K562 (cell line): ENCODE results near the gene SLFNL1. TPM values are rescaled to one million over a fixed set of nuclear protein-coding genes. Genes with fewer than 3 reads are reported as not detected.

Source experiments
- ATAC-seq: fragments of 200-7000 bp; cut with Tn5 transposase; 3 replicates; pipeline ENCODE4 v1.9.1; 2020; ENCODE audit warnings: moderate library complexity
- BruUV-seq: library from RNA; stranded (reverse); fragments of 400-500 nt; replicated peaks from 2 replicates; lab custom pipeline; 2021; lab: Mats Ljungman, UMichigan
- CTCF ChIA-PET: fragments of 300-600 bp; formaldehyde crosslinking; extraction: SDS; loops from one replicate; lab custom pipeline; 2021; ENCODE audit warnings: low intra/inter-chr PET ratio; lab: Yijun Ruan, JAX
- POLR2A ChIA-PET: fragments of 300-600, 350-650 bp; sonication (Branson Sonifier 250); formaldehyde crosslinking; extraction: SDS; loops from one replicate; lab custom pipeline; 2021; ENCODE audit warnings: antibody characterized with exemption, inconsistent platforms; lab: Yijun Ruan, JAX
- DNase-seq, 4 experiments: peaks; one replicate each; pipeline versions ENCODE4 v3.0.0 to v3.0.0-alpha.2; 2011 to 2018; ENCODE audit warnings: low spot score in 3 of 4, mixed read lengths in 3 of 4; ENCODE audit errors: extremely low read depth in 1 of 4
- FAIRE-seq: peaks from 2 replicates; lab custom pipeline; 2011; peaks lifted over from hg19 to GRCh38; lab: Jason Lieb, UNC
- H2AFZ ChIP-seq: 2 replicates; pipeline ENCODE4 v1.6.0; 2011; ENCODE audit warnings: low read depth, low read length, control low read depth, inconsistent platforms
- H3K27ac ChIP-seq: fragments of 200-600 bp; 3 replicates; pipeline ENCODE4 v1.8.0; 2011; ENCODE audit warnings: low read depth, mild to moderate bottlenecking, control low read depth, inconsistent platforms, low read length, moderate library complexity, mixed read lengths; ENCODE audit errors: extremely low read depth
- H3K27me3 ChIP-seq, 2 experiments: fragments of 300-600 bp in 1 of 2; 2 replicates in 1 of 2; 3 replicates in 1 of 2; pipeline versions ENCODE4 v1.6.0 to v1.8.0; 2011; ENCODE audit warnings: inconsistent platforms in 2 of 2, low read length in 2 of 2, mild to moderate bottlenecking in 1 of 2, mixed read lengths in 1 of 2, moderate library complexity in 1 of 2; ENCODE audit not compliant: control insufficient read depth in 2 of 2, insufficient read depth in 2 of 2
- H3K36me3 ChIP-seq: fragments of 300-600 bp; 3 replicates; pipeline ENCODE4 v1.8.0; 2011; ENCODE audit warnings: mild to moderate bottlenecking, low read length, inconsistent platforms; ENCODE audit not compliant: control insufficient read depth, insufficient read depth
- H3K4me1 ChIP-seq, 2 experiments: fragments of 200-600 bp in 1 of 2; replicated peaks in 1 of 2; 2 replicates in 1 of 2; 3 replicates in 1 of 2; pipeline versions ENCODE4 v1.5.1 to v1.8.0; 2011; ENCODE audit warnings: inconsistent platforms in 2 of 2, low read length in 2 of 2, mild to moderate bottlenecking in 1 of 2, mixed read lengths in 1 of 2, moderate library complexity in 1 of 2; ENCODE audit not compliant: control insufficient read depth in 2 of 2, insufficient read depth in 2 of 2
- H3K4me2 ChIP-seq: 2 replicates; pipeline ENCODE4 v1.6.1; 2011; ENCODE audit warnings: low read length, control low read depth, inconsistent platforms, mixed read lengths; ENCODE audit not compliant: insufficient read depth
- H3K4me3 ChIP-seq: fragments of 200-600 bp; sonication (generic), shearing (Covaris generic); 2 replicates; pipeline ENCODE4 v1.5.1; 2016; ENCODE audit warnings: control low read depth, inconsistent platforms
- H3K79me2 ChIP-seq: fragments of 200-600 bp; 3 replicates; pipeline ENCODE4 v1.8.0; 2011; ENCODE audit warnings: low read length, inconsistent platforms; ENCODE audit not compliant: control insufficient read depth, insufficient read depth
- H3K9ac ChIP-seq, 2 experiments: 2 replicates each; pipeline versions ENCODE4 v1.6.0 to v1.6.1; 2011; ENCODE audit warnings: low read depth in 2 of 2, low read length in 2 of 2, control low read depth in 1 of 2, inconsistent platforms in 1 of 2, mild to moderate bottlenecking in 1 of 2, mixed read lengths in 1 of 2; ENCODE audit not compliant: insufficient read depth in 1 of 2
- H3K9me1 ChIP-seq: one replicate; pipeline ENCODE4 v1.6.0; 2011; ENCODE audit warnings: inconsistent platforms, mild to moderate bottlenecking, low read length, moderate library complexity; ENCODE audit not compliant: control insufficient read depth, insufficient read depth
- H3K9me3 ChIP-seq: replicated peaks from 2 replicates; pipeline ENCODE4 v1.5.1; 2011; ENCODE audit warnings: low read depth, low read length, inconsistent platforms; ENCODE audit not compliant: control insufficient read depth, insufficient read depth
- H4K20me1 ChIP-seq: replicated peaks from 2 replicates; pipeline ENCODE4 v1.6.1; 2011; ENCODE audit warnings: low read length, inconsistent platforms, mixed read lengths; ENCODE audit not compliant: control insufficient read depth, insufficient read depth
- POLR2A ChIP-seq: fragments of 450-650 bp; conservative IDR thresholded peaks from 2 replicates; pipeline ENCODE4 v1.6.1; 2016
- POLR2B ChIP-seq: fragments of 450-650 bp; IDR thresholded peaks from 2 replicates; pipeline ENCODE4 v1.6.1; 2018; ENCODE audit warnings: low read depth; ENCODE audit not compliant: partially characterized antibody
- POLR2G ChIP-seq: fragments of 200-400 bp; formaldehyde crosslinking; IDR thresholded peaks from 2 replicates; pipeline ENCODE4 v1.6.1; 2017; ENCODE audit warnings: low read depth, mild to moderate bottlenecking, antibody characterized with exemption, low read length, moderate library complexity
- RBM22 ChIP-seq: fragments of 200-400 bp; formaldehyde crosslinking; IDR thresholded peaks from 2 replicates; pipeline ENCODE4 v1.6.1; 2018; ENCODE audit warnings: low read length, low read depth; ENCODE audit not compliant: poor library complexity, severe bottlenecking
- ZNF274 ChIP-seq: IDR thresholded peaks from 2 replicates; pipeline ENCODE4 v1.6.1; 2011; ENCODE audit warnings: low read depth, mild to moderate bottlenecking, low read length, moderate library complexity, borderline replicate concordance
- ZNF644 ChIP-seq: fragments of 200-800 bp; sonication (Bioruptor generic); IDR thresholded peaks from 2 replicates; pipeline ENCODE4 v1.6.1; 2016; ENCODE audit warnings: low read depth, missing genetic modification characterization, missing compliant biosample characterization
- WGBS: fragments of 100-300 bp; shearing (Covaris generic); methylation state at CpG from one replicate; pipeline ENCODE4 v1.1.6; 2016; ENCODE audit warnings: low coverage, mixed read lengths; ENCODE audit not compliant: insufficient coverage; ENCODE audit errors: missing lambda C conversion rate; 5-methylcytosine and 5-hydroxymethylcytosine counted together
- in situ Hi-C: fragments of 300-500 bp; cut with MboI; formaldehyde crosslinking; loops from 4 replicates; pipeline ENCODE4 v1.15.0; 2018; ENCODE audit warnings: inconsistent platforms, mixed read lengths
- intact Hi-C: fragments of 100-400 bp; cut with micrococcal nuclease; formaldehyde crosslinking; loops from 2 replicates; pipeline ENCODE4 v1.14.2; 2022
- polyA plus RNA-seq, 8 experiments: library from polyadenylated mRNA; depleted of rRNA in 4 of 8; stranded (reverse) in 5 of 8; unstranded in 3 of 8; fragments of >200 nt; fragmentation: Nextera tagmentation in 2 of 8; fragmentation: Illumina TruSeq in 1 of 8; extraction: Ambion mirVana in 2 of 8; extraction: Trizol in 1 of 8; gene quantifications; 2 replicates each; pipeline versions ENCODE4 v1.2.1 to v1.2.3, GENCODE V29; 2011 to 2014; ENCODE audit warnings: inconsistent platforms in 1 of 8, missing spikeins in 1 of 8
- total RNA-seq, 7 experiments: library from RNA; depleted of rRNA in 6 of 7; stranded (reverse); fragments of >200 nt in 6 of 7; fragmentation: Illumina TruSeq in 2 of 7; extraction: Trizol in 2 of 7; gene quantifications; 2 replicates each; pipeline versions ENCODE4 v1.2.1 to v1.2.3, GENCODE V29; 2011 to 2021; ENCODE audit warnings: low replicate concordance in 1 of 7

The SLFNL1 gene
- total and polyA plus RNA-seq, 9 of the 15 experiments (the other 6 are each of a cell fraction or from before 2014, with no cell fraction given), result 0.05 to 0.14 (median 0.06) TPM; not detected in 5

DNA sequence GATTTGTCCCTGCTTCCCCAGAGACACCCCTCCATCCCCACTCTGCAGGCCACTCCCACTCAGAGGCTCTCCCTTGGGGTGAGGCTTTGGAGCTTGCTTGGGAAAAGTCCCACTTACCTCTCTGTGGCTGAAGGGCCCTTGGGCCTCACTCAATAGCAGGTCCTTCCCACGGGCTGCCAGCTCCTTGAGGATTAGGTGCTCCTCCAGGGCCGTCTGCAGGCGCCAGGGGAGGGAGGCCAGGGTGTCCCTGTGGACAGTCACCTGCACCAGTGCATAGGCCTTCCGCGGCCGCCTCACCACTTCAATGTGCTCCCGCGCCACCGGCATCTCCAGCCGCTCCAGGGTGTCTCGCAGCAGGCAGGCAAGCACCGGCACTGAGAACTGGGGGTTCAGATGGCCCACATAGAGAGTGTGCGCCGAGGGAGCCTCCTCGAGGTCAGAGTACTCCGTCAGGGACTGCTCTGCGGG, 1.4 kb downstream of the SLFNL1 start:
- peaks cover 5% of the 10 kb centered on the region; the same call in 1 of the 2 replicates for H4K20me1 ChIP-seq
- H3K36me3 ChIP-seq, result peaks cover 47% of the 10 kb centered on the region; the same call in 1 of the 3 replicates
- no peak for DNase-seq
- no peaks in the 10 kb centered on the region for H3K9me3 ChIP-seq
- peak; percentile 33; the same call in 1 of the 2 replicates for TF ChIP-seq POLR2A
- TF ChIP-seq RBM22, result peak; percentile 66
- peak; percentile 11 for TF ChIP-seq POLR2B
- TF ChIP-seq POLR2G, result peak; percentile 74
- TF ChIP-seq ZNF644 (tag), result no peak
- no peak for FAIRE-seq
- BruUV-seq, result no TSS peak
- H3K9me1 ChIP-seq, result peaks cover 10% of the 10 kb centered on the region
- no peaks in the 10 kb centered on the region for H3K79me2 ChIP-seq
- 98% methylated on average over 16 of the region's 17 CpGs for whole genome bisulfite sequencing
- POLR2A ChIA-PET, result interaction anchor here (0.7 to 2.1 kb wide), 6 partner anchors 11 to 629 kb away, joined by 3 to 10 read pairs (median 3); no protein-coding TSS in a partner anchor
- H3K4me3 ChIP-seq, result no peak overlapping the region
- ATAC-seq, result peak; percentile 2; the same call in 1 of the 3 replicates
- peaks cover 0 to 25% of the 10 kb centered on the region in 2 experiments; a peak in 2 of 5 replicates for H3K4me1 ChIP-seq
- no peak overlapping the region for H3K4me2 ChIP-seq
- no peak overlapping the region for H3K27ac ChIP-seq
- in situ Hi-C loops (no loop called here), intact Hi-C loops (no loop called here)
- no peaks in the 10 kb centered on the region for H3K27me3 ChIP-seq
- CTCF ChIA-PET, result no interaction called here
- H3K9ac ChIP-seq, result peak overlapping the region in 1 of 2 experiments; percentile 71; a peak in 2 of 4 replicates
- no peak overlapping the region for H2AFZ ChIP-seq

DNA sequence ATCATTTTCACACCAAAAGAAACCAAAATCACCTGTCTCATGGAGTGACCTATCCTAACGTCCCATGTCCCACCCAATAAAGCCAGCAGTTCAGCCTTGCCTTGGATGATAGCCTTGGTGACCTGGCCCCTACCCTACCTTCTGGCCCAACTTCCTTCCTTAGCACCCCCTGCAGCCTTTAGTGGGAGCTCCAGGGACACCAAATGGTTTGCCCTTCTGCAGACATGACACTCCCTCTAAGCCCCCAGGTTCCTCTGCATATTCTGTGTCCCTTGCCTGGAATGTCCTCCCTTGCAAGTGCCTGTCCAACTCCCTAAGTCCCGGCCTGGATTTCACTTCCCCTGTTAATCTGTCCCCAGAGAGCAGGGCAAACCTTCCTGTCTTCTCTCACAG, 2.2 kb downstream of the SLFNL1 start:
- intact Hi-C loops (no loop called here), in situ Hi-C loops (no loop called here)
- FAIRE-seq, result no peak
- TF ChIP-seq ZNF274, result no peak

More for the DNA sequence above, 2.2 kb downstream of the SLFNL1 start:
- no peak overlapping the region for H3K4me3 ChIP-seq
- POLR2A ChIA-PET, result interaction anchor here (1.1 to 2.1 kb wide), 4 partner anchors 12 to 163 kb away, joined by 3 to 10 read pairs (median 4); no protein-coding TSS in a partner anchor
- no peaks in the 10 kb centered on the region for H3K79me2 ChIP-seq
- peaks cover 52% of the 10 kb centered on the region; the same call in 1 of the 3 replicates for H3K36me3 ChIP-seq
- no peaks in the 10 kb centered on the region for H3K27me3 ChIP-seq
- no peak overlapping the region for H3K27ac ChIP-seq
- no peak overlapping the region for H3K4me2 ChIP-seq
- no peak overlapping the region for H2AFZ ChIP-seq
- H3K4me1 ChIP-seq, result peaks cover 0 to 25% of the 10 kb centered on the region in 2 experiments; a peak in 2 of 5 replicates
- DNase-seq (no peak), ATAC-seq (peak; percentile 9; the same call in 2 of the 3 replicates)
- 0 out of 4 replicates have a peak overlapping the region, but pooled peaks of 1 of the 2 experiments have one; percentile 23 for H3K9ac ChIP-seq
- H3K9me3 ChIP-seq, result no peaks in the 10 kb centered on the region
- H4K20me1 ChIP-seq, result peaks cover 5% of the 10 kb centered on the region; the same call in 1 of the 2 replicates
- no TSS peak for BruUV-seq
- 73% methylated on average over 2 of the region's 2 CpGs for WGBS
- CTCF ChIA-PET, result no interaction called here
- H3K9me1 ChIP-seq, result peaks cover 10% of the 10 kb centered on the region
